HG03457 (cell line): Measurements from ENCODE around the gene FBLN2.

ENCODE experiments used
- ATAC-seq: cut with Tn5 transposase; IDR thresholded peaks from one replicate; pipeline ENCODE4 v1.9.1; 2021; ENCODE audit warnings: moderate number of reproducible peaks; ENCODE audit not compliant: unreplicated experiment

Gene FBLN2

DNA sequence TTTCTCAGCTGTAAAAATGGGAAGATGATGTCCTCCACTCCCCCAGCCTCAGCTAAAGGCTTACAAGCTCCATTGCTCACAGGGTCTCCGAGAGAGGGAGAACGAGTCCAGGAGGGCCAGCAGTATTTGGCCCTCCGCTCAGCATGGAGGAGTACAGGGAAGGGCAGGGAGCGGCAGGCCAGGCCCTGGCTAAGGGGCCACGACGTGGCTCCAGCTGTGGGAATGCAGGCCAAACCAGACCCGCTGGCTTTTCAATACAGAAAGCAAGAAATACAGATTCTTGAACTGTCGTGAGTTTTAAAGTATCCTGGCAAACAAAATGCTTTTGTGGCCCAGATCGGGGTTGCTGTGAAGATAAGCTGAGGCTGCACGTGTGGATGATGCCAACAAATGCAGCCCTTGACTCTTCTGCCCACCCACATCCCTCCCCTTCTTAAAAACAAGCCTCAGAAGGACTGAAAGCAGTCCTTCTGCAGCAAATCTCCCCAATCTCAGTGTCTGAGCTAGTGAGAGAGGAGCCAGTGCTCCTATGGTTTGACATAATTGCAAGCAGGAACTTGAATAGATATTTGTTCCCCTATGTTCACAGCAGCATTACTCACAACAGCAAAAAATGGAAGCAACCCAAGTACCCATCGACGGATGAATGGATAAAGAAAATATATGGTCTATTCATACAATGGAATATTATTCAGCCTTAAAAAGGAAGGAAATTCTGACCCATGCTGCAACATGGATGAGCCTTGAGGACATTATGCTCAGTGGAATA is 18.5 kb upstream of the FBLN2 start:
- no peak for ATAC-seq

DNA sequence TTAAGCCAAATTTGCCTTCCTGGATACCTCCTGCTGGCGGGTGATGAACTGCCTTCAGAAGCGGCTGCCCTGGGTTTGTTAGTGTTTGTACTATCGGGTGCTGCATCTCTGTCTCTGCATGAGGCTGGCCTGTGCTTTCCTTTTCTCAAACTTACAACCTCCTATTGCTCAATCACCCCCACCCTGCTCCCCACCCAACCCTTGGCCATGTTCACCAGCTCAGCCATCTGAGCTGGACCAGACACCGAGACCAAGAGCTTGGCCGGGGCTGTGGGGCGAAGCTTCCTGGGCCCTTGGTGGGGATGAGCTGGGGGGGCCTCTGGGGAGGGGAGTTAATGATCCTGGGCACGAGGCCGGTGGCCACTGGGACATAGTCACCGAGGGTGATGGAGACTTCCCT is 16.8 kb upstream of the FBLN2 start:
- ATAC-seq = no peak

GRCh38 chr3:13532631-13533030 is 16.3 kb upstream of the FBLN2 start:
- ATAC-seq = no peak

DNA sequence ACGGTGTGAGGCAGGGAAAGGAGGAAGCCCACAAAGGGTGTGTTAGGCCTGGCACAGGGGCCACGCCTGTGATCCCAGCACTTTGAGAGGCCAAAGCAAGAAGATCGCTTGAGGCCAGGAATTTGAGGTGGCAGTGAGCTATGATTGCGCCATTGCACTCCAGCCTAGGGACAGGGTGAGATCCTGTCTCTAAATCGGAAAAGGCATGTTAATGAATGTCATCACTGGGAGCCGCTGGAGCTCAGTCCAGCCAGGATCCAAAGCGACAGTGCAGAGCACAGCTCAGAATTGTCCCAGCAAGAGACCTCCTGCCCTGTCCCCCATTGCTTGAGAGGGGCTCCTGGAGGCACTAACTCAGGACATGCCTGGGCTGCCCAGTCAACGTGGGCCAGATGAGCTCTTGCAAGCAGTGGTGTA is 15.0 kb upstream of the FBLN2 start:
- ATAC-seq = no peak

GRCh38 chr3:13535526-13535875 is 13.4 kb upstream of the FBLN2 start:
- ATAC-seq = no peak

GRCh38 chr3:13535905-13536304 is 13.0 kb upstream of the FBLN2 start:
- ATAC-seq = no peak

DNA sequence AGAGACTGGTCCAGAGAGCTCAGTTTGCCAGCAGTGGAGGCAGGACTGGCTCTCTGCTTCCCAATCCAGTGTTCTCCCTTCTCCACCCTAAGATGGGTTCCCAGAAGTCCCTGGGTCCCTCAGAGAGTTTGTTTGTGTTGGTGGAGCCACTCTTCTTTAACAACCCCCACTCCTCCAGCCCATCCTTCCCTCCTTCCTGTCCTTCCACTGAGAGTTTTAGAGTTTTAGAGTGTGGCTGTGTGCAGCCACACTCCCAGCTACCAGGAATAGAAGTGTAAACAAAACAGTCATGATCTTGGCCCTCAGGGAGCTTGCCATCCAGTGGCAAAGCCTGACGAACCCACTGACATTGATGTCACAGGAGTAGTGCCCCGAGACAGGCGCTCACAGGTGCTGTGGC is 12.5 kb upstream of the FBLN2 start:
- no peak for ATAC-seq

DNA sequence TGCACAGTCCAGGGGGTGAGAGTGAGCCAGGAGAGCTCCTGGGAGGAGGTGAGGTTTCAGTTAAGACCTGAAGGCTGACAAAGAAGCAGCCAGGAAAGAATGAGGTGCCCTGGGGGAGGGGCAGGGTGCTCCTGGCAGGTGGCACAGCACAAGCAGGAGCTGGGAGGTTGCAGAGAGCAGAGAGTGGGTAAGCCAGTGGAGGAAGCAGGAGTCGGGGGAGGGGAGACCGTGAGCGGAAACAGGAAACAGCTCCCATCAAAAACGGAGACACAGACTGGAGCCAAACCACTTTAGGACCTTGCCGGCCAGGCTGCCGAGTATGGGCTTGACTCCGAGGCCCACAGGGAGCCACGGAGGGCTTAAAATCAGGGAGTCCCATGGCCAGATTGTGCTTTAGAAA is 12.1 kb upstream of the FBLN2 start:
- no peak for ATAC-seq

DNA sequence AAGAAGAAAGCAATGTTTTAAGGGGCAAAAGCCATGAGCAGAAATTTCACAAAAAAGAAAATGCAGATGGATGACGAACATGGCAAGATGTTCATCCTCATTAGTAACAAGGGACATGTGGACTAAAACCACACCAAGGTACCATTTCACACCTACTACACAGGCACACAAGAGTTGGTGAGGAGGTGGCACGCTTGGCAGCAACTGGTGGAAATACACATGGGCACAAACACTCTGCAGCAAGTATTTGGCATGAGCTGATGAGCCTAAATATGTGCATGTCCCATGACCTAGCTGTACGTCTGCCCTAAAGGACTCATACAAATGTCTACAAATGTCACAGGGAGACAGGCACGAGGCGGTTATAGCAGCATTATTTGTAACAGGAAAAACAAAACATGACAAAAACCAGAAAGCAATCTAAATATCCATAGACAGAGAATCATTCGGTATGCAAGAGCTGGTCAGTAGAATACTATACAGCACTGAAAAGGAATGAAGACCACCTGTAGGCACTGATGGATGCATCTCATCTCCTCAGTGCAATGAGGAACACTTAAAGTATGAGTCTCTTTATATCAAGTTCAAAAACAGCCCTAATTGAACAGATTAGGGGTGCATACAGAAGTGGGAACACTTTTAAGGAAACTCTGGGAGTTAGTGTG is 11.5 kb upstream of the FBLN2 start:
- ATAC-seq = no peak

DNA sequence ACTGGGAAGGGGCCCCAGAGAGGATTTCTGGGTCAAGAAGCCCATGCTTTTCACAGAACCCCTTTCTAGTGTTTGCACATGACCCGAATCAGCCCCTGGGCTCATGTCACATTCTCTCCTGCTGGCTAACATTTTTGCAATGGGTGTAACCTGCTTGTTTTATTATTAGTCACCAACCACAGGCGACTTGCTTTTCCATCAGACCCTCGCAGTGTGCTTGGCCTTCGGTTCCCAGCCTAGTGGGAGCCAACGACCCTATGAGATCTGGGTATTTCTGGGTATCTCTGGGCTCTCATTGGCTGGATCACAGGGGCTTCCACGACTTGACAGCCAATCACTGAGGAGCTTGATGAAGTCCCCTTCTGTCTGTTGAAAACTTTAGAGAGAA is 11.0 kb upstream of the FBLN2 start:
- no peak for ATAC-seq

- ATAC-seq = no peak
Measured at GRCh38 chr3:13538520-13539291, 10.2 kb upstream of the FBLN2 start.

- no peak for ATAC-seq
Measured at GRCh38 chr3:13539292-13539638, 9.7 kb upstream of the FBLN2 start.

DNA sequence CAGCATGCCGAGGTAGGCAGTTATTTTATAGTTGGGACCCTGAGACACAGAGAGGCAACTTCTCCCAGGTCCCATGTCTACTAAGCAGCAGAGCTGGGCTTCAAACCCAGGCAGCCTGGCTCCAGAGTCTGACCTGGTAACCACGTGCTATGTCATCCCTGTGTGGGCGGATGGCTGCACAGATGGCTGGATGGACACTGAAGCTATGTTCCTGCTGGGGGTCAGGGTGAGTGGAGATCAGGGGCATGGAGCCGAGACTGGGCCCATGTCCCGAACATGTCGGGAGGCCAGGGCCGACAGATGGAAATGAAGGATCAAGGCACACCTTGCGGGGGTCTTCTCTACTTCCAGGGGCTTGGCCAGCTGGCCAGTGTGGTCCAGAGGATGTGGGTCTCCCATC is 9.3 kb upstream of the FBLN2 start:
- ATAC-seq = no peak

- no peak for ATAC-seq
Measured at GRCh38 chr3:13540297-13540995, 8.5 kb upstream of the FBLN2 start.

GRCh38 chr3:13541691-13542090 is 7.2 kb upstream of the FBLN2 start:
- ATAC-seq = no peak

- no peak for ATAC-seq
Measured at GRCh38 chr3:13542142-13542541, 6.8 kb upstream of the FBLN2 start.

DNA sequence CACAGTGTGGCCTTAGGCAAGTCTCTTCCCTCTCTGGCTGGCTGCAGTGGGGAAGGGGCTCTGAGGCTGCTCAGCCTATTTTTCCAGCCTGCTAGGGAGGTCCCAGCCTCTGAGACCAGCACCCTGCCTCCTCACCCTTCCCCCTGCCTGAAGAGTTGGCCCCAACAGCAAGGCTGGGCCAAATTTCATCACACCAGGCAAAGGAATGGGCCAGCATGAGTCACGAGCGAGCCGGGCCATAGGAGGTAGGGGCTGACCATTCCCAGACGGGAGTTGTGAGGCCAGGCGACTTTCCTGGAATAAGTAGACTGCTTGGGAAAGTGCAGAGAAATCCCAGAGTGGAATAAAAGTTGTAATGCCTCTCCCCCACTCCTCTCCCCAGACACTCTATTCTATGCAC is 5.7 kb upstream of the FBLN2 start:
- no peak for ATAC-seq

DNA sequence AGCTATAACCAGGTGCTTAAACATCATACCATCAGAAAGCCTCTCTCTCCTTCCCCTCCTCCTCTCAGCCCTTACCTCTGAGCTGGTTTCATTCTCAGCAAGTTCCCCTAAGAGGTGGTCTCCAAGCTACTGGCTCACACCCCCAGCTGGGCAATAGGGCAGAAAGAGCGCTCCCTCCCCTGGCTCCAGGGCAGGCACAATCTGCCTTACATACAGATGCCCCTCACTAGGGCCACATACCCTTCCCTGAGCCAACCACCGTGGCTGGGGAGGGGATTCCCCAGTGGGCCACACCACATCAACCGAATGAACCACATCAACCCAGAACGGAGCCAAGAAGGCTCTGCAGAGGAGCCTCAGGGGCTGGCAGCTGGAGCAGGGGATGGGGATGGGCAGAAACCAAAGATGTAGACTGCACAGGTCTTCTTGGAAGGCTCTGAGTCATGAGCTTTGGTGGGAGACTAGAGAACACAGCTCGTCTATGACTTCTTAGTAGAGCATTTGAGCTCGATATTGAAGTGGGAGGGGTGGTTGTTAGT is 4.6 kb upstream of the FBLN2 start:
- ATAC-seq = no peak

DNA sequence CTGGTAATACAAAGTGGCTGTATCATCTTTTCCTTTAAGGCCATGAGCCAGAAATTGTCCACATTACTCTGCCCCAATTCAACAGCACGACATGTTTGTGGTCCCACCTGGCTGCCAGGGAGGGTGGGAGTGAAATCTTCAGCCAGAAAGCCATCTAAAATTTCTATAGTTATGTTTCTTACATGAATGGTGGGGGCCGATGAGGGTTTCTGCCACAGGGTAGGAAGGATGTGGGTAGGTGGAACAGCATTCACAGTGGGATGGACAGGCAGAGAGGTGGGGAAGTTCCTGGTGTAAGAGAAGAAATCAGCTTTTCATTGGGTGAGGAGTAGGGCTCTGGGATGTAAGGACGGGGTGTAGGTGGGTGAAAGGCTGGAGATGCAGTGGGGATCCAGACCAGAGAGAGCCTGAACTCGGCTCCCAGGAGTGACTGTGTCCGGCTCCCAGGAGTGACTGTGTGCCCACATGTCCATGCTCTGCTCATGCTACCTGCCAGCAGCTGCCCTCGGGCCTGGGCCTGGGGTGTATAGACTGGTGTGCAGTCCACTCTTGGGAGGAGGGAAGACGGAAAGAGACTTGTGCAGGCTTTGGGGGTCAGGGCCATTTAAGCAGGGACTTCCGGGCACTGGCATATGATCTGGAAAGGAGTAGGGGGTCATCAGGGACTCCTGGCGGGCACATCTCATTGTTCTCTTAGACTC is 3.8 kb upstream of the FBLN2 start:
- ATAC-seq = no peak

DNA sequence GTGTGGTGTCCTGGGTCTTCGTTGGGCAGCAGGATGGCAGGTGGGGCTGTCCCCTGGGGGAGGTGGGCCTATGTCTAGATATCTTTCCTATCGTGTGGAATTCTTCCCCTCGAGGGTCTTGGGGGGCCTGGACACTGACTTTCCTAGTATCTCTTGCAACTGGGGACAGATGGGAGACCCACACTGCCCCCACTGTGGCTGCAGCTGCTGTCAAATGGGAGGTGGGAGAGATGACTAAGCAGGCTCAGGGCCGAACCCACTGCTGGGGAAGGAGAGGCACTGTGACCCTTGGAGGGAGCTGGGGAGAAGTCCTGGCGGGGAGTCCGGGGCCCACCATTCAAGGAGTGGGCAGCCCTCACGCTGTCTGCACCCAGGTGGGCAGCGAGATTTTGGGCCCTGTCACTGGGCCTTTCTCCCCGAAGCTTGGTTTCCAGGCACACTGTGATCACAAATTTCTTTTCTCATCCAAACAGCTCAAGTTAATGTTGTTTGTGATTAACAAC is 2.9 kb upstream of the FBLN2 start:
- no peak for ATAC-seq
